Neural cell (in vitro differentiated cells): Measurements from ENCODE around the gene UNC79.

Experiments used
- CTCF ChIP-seq: fragments of 450-650 bp; IDR thresholded peaks from 2 replicates; pipeline ENCODE4 v1.5.1; 2014; ENCODE audit warnings: antibody characterized with exemption, mild to moderate bottlenecking, moderate library complexity; ENCODE audit not compliant: poor library complexity, severe bottlenecking
- EZH2 ChIP-seq: fragments of 200-600, 300-800 bp; shearing (Covaris generic), sonication (generic); IDR thresholded peaks from 2 replicates; pipeline ENCODE4 v1.6.1; 2014; ENCODE audit warnings: antibody characterized with exemption, low read length, borderline replicate concordance, mild to moderate bottlenecking; ENCODE audit not compliant: insufficient read depth, poor library complexity, severe bottlenecking
- SMC3 ChIP-seq: fragments of 450-650 bp; conservative IDR thresholded peaks from 2 replicates; pipeline ENCODE4 v1.6.1; 2014; ENCODE audit warnings: antibody characterized with exemption, mild to moderate bottlenecking, moderate library complexity; ENCODE audit not compliant: poor library complexity

- TF ChIP-seq CTCF (no peak), EZH2 (no peak), SMC3 (no peak)
Measured at GRCh38 chr14:93741556-93742230, 311.0 kb downstream of the UNC79 start.
